NOMO-1 treated with DMSO at 0.1 percent for 48 hours (cell line): ENCODE results near the gene HGFAC.

ENCODE experiments used
- DNase-seq: peaks from one replicate; lab custom pipeline; 2025; ENCODE audit not compliant: unreplicated experiment; lab: John Stamatoyannopoulos, UW

HGFAC gene

GRCh38 chr4:3441501-3442459 lies at the start of gene HGFAC:
HGFAC (plus strand) TSS chr4:3441968; CDS start chr4:3442002, 34 bp downstream.
- no peak for DNase-seq

- no peak for DNase-seq
These were observed 49.4 kb upstream of the HGFAC start for GRCh38 chr4:3392321-3392720.

DNA sequence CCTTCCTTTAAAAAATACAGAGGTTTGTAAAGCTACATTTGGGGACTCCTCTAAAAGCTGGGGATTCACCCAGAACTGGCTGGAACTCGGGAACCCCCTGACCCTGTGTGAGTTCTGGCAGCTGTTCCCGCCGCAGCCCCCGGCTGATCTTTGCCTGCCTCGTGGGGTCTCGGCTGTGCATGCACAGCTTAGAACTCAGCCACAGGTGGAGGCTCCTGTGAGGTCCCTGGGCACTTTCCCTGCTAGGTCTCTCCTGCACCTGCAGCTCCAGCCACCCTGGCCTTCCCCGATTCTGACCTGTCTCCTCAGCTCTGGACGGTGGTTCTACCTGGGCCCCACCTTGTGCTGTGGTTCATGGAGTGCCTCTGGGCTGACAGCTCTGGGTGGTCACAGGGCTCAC lies 48.6 kb upstream of the HGFAC start:
- DNase-seq: no peak

DNA sequence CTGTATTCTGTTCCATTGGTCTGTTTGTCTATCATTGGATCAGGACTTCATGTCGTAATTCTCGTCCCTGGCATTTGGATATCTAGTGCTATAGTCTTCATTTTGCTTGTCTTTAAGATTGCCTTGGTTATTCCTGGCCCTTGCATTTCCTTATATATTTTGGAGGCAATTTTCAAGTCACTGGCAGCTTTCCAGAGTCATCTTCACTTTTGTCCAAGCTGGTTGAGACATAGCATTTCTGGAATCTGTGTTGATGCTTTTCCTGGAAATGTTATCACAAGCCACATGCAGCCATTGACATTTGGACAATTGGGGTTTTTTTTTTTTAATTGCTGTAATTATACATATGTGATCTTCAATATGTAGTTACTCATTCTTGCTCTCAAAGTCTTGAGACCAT lies 45.2 kb upstream of the HGFAC start:
- DNase-seq: no peak

GRCh38 chr4:3397128-3397527 lies 44.6 kb upstream of the HGFAC start:
- DNase-seq: no peak

DNA sequence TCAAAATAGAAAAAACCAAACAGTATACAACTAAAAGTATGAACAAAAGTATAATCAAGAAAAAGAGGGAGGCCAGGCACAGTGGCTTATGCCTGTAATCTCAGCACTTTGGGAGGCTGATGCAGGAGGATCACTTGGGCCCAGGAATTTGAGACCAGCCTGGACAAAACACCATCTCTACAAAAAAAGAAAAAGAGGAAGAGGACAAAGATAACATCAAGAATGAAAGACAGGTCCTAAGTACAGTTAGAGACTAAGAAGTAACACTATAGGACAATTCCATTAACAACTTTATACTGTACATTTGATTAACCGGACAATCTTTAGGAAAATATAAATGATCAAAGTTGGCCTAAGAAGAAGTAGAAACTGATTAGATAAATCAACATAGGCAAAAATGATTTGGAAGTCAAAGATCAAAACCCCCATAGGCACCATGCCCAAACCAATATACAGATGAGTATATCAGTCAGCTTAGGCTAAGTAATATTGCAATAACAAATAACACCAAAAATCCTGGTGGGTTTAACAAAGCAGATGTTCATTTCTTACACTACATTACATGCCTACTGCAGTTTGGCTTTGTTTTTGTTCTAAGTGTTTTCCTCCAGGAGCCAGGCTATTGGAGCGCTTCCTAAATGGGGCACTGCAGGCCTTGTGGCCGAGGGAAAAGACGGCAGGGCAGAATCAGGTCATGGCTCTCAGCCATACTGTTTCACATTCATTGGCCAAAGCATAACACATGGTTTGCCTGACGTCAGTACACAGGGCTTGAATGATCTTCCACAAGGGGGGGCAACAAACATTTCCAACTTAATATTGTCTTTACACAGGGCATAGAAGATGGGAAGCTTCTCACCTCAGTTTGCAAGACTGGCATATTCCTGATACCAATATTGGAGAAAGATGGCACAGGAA lies 42.2 kb upstream of the HGFAC start:
- peak; percentile 18 for DNase-seq

- no peak for DNase-seq
These were observed 40.2 kb upstream of the HGFAC start for GRCh38 chr4:3401436-3402171.

- DNase-seq: no peak
These were observed 39.0 kb upstream of the HGFAC start for GRCh38 chr4:3402491-3403347.

- no peak for DNase-seq
These were observed 38.3 kb upstream of the HGFAC start for GRCh38 chr4:3403348-3403906.

- no peak for DNase-seq
These were observed 37.2 kb upstream of the HGFAC start for GRCh38 chr4:3404546-3404945.

- no peak for DNase-seq
These were observed 36.6 kb upstream of the HGFAC start for GRCh38 chr4:3405176-3405575.

GRCh38 chr4:3406021-3406420 lies 35.7 kb upstream of the HGFAC start:
- DNase-seq: no peak

GRCh38 chr4:3406431-3406830 lies 35.3 kb upstream of the HGFAC start:
- DNase-seq: no peak

- DNase-seq: no peak
These were observed 34.5 kb upstream of the HGFAC start for GRCh38 chr4:3407171-3407771.

DNA sequence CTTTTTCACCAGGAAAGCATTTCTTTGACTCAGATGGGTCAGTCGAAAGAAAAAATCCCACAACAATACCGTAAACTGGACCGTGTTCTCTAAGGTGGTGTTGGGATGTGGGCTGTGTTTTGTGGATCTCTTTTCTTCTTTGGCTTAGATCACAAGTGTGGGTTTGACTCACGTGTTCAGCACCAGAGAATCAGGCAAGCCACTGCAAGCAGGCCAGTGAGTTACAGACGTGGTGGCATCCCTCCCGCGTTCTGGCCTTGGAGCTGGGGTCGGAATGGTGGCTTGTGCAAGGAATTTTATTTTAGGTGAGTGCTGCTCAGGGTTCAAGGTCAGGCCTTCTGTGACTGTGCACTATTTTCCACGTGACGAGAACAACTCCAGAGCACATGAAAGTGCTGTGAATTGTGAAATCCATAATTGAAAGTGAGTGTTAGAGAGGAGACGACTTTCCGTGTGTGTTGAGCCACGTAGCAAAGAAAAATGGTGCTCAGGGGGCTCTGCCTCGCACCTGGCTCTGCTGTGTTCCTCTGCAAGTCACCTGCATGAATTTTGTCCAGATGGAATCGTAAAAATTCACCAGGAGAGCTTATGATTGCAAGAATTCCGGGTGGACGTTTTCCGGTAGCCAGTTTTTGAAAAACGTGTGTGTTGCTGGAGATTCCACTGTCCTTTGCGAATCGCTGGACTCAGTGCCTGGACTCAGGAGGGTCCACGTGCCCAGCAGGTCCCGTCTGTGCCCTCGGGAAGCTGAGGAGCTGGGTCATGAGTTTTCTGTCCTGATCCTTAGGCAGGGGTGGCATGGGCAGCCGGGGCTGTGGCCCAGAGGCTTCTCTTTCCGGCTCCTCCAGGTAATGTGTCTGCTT lies 33.6 kb upstream of the HGFAC start:
- DNase-seq: no peak

DNA sequence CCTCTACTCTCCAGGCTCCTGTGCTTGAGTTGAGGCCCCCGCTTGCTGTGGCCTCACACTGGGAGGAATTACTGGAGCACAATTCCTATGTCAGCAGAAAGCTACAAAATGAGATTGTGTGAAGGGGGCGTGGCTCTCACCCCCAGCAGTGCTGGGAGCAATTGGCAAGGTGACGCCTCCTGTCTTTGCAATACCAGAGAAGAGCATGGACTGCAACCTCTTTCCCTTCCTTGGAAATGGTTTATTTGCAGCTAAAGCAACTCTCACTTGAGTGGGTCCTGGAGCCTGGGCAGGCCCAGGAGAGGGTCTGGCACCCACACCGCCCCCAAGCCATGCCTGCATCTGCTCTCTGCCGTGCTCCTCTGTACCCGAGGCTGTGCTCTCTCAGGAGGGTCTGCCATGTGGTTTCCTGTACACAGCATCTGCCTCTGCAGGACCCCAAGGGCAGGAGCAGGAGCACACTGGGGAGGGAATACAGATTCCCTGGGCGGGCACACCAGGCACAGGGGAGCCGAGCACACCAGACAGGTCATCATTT lies 32.9 kb upstream of the HGFAC start:
- DNase-seq: no peak

DNA sequence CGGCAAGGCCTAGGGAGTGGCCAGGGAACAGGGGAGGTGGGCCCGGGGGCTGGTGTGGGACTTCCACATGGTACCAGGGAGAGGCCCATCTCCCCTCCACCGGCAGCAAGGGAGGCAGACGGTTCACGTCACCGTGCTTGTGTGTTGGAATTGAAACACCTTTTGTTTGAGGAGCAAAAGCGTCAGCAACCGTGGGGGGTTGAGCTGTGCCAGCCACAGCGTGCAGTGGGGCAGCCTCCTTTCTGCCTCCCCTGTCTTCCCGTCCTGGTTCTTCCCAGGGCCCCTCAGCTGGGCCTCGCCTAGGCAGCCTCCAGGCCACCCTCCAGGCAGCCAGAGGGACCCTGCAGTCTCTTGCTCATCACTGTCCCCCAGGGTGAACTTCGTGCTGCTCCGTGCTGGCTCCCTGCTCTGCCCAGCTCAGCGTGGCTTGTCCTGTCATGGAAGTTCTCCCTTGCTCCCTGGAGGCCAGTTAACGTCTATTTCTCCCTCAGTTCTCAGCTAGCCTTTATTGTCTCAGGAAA lies 32.1 kb upstream of the HGFAC start:
- DNase-seq: no peak
